GM12872 (cell line): ENCODE measurements around the gene OR2F2.

Experiments
- TF ChIP-seq, protein P1 (sequence below): IDR thresholded peaks from 3 replicates; pipeline ENCODE4 v1.5.1; 2011; ENCODE audit warnings: low read depth, mild to moderate bottlenecking, low read length, moderate library complexity; ENCODE audit not compliant: insufficient read depth

Gene OR2F2

GRCh38 chr7:143967398-143967797 lies 32.4 kb downstream of the OR2F2 start:
- TF ChIP-seq, protein P1, sequence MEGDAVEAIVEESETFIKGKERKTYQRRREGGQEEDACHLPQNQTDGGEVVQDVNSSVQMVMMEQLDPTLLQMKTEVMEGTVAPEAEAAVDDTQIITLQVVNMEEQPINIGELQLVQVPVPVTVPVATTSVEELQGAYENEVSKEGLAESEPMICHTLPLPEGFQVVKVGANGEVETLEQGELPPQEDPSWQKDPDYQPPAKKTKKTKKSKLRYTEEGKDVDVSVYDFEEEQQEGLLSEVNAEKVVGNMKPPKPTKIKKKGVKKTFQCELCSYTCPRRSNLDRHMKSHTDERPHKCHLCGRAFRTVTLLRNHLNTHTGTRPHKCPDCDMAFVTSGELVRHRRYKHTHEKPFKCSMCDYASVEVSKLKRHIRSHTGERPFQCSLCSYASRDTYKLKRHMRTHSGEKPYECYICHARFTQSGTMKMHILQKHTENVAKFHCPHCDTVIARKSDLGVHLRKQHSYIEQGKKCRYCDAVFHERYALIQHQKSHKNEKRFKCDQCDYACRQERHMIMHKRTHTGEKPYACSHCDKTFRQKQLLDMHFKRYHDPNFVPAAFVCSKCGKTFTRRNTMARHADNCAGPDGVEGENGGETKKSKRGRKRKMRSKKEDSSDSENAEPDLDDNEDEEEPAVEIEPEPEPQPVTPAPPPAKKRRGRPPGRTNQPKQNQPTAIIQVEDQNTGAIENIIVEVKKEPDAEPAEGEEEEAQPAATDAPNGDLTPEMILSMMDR = no peak

DNA sequence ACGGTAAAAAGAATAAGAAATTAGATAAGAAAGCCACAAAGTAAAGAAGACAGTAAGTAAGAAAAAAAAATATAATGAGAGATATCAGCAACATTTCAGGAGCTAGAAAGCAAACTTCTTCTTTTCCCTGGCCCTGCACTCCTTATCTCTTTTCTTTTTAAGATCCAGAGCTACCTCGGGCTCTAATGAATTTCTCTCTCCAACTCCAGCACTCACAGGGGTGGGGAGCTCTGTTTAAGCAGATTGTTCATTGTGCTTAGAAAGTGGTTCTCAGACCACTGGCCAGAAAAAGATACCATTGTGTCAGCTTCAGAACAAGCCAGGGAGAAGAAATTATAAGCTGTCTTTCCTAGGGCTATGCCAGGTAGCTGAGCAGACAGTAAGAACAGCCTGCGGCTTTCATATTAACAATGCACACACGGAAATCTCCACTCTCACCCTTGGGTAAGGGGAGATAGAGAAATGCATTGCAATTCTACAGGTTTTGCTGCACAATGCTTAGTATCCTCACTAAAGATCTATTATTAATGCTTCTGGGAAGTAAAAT lies 38.9 kb downstream of the OR2F2 start:
- TF ChIP-seq, protein P1 = no peak

GRCh38 chr7:143974459-143974858 lies 39.4 kb downstream of the OR2F2 start:
- TF ChIP-seq, protein P1 = no peak

- TF ChIP-seq, protein P1 = no peak
These were observed 40.6 kb downstream of the OR2F2 start for GRCh38 chr7:143975617-143976016.

GRCh38 chr7:143978585-143978984 lies 43.6 kb downstream of the OR2F2 start:
- TF ChIP-seq, protein P1 = no peak

DNA sequence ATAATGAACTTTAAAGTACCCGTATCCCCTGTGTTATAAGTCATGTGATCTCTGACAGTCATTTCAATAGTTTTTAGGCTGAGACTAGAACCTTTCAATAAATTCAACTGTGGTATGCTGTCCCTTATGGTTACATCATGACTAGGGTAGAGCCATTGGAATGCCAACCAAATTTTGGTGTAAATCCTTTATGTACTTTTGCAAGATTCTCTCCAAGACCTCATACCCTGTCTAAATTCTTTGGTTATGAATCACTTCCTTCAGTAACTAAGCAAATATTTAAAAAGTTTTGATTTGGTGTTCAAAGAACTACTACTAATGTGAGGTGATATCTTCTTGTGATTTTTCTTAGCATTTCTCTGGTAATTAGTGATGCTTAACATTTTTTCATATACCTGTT lies 44.3 kb downstream of the OR2F2 start:
- TF ChIP-seq, protein P1 = no peak

GRCh38 chr7:143979998-143980397 lies 45.0 kb downstream of the OR2F2 start:
- TF ChIP-seq, protein P1 = no peak
